Endothelial cell of umbilical vein (primary cell): ENCODE data around the gene SKOR2. TPM values are rescaled to one million over a fixed set of nuclear protein-coding genes. Genes with fewer than 3 reads are reported as not detected.
A peak's percentile ranks its signal among the peaks of the same experiment; 100 is the strongest.

Experiments
- BruUV-seq: library from RNA; stranded (reverse); fragments of 400-500 nt; replicated peaks from 2 replicates; lab custom pipeline; 2021; lab: Mats Ljungman, UMichigan
- CTCF ChIA-PET: fragments of 300-600, 350-600 bp; sonication (Branson Sonifier 250); formaldehyde crosslinking; loops from one replicate; lab custom pipeline; 2021; ENCODE audit warnings: antibody characterized with exemption, inconsistent platforms; lab: Charles Lee
- POLR2A ChIA-PET: fragments of 300-600, 350-600 bp; sonication (Branson Sonifier 250); formaldehyde crosslinking; loops from one replicate; lab custom pipeline; 2021; ENCODE audit warnings: antibody characterized with exemption, inconsistent platforms; lab: Charles Lee
- DNase-seq: peaks from one replicate; pipeline ENCODE4 v3.0.0-alpha.2; 2011; ENCODE audit warnings: low read depth, low spot score
- FAIRE-seq: peaks from 2 replicates; lab custom pipeline; 2011; peaks lifted over from hg19 to GRCh38; lab: Jason Lieb, UNC
- H2AFZ ChIP-seq: 2 replicates; pipeline ENCODE4 v1.6.0; 2012; ENCODE audit warnings: low read depth, low read length, control low read depth, inconsistent platforms
- H3K27ac ChIP-seq: 2 replicates; pipeline ENCODE4 v1.5.1; 2011; ENCODE audit warnings: low read depth, mild to moderate bottlenecking, control low read depth, low read length, moderate library complexity; ENCODE audit not compliant: insufficient read depth
- H3K27me3 ChIP-seq, 2 experiments: 2 replicates each; pipeline versions ENCODE4 v1.6.0 to v1.6.1; 2011; ENCODE audit warnings: low read length in 2 of 2, mixed read lengths in 1 of 2; ENCODE audit not compliant: control insufficient read depth in 2 of 2, insufficient read depth in 2 of 2
- H3K36me3 ChIP-seq, 2 experiments: 2 replicates in 1 of 2; 3 replicates in 1 of 2; pipeline ENCODE4 v1.5.1; 2011; ENCODE audit warnings: low read length in 2 of 2, mild to moderate bottlenecking in 1 of 2, moderate library complexity in 1 of 2; ENCODE audit not compliant: control insufficient read depth in 2 of 2, insufficient read depth in 2 of 2; ENCODE audit errors: extremely low read depth in 1 of 2
- H3K4me1 ChIP-seq: 3 replicates; pipeline ENCODE4 v1.5.1; 2011; ENCODE audit warnings: mild to moderate bottlenecking, low read length; ENCODE audit not compliant: control insufficient read depth, insufficient read depth; ENCODE audit errors: extremely low read depth
- H3K4me2 ChIP-seq: 2 replicates; pipeline ENCODE4 v1.6.1; 2011; ENCODE audit warnings: low read length, control low read depth, mixed read lengths; ENCODE audit not compliant: insufficient read depth
- H3K4me3 ChIP-seq, 3 experiments: fragments of 200-600 bp in 1 of 3; sonication (generic), shearing (Covaris generic) in 1 of 3; replicated peaks in 1 of 3; 2 replicates each; pipeline ENCODE4 v1.5.1; 2011 to 2016; ENCODE audit warnings: control low read depth in 3 of 3, low read length in 3 of 3, mild to moderate bottlenecking in 2 of 3, inconsistent platforms in 1 of 3, low read depth in 1 of 3, moderate library complexity in 1 of 3; ENCODE audit not compliant: insufficient read depth in 1 of 3
- H3K79me2 ChIP-seq: 2 replicates; pipeline ENCODE4 v1.6.0; 2012; ENCODE audit warnings: low read length, inconsistent platforms; ENCODE audit not compliant: control insufficient read depth, insufficient read depth
- H3K9ac ChIP-seq: replicated peaks from 2 replicates; pipeline ENCODE3; 2011; ENCODE audit warnings: low read length, control low read depth; ENCODE audit not compliant: insufficient read depth; ENCODE audit errors: extremely low read depth
- H3K9me1 ChIP-seq: replicated peaks from 3 replicates; pipeline ENCODE4 v1.6.0; 2011; ENCODE audit warnings: mild to moderate bottlenecking, low read length; ENCODE audit not compliant: control insufficient read depth, insufficient read depth; ENCODE audit errors: extremely low read depth
- H3K9me3 ChIP-seq: replicated peaks from 2 replicates; pipeline ENCODE4 v1.5.1; 2012; ENCODE audit warnings: low read length, inconsistent platforms; ENCODE audit not compliant: control insufficient read depth, insufficient read depth
- H4K20me1 ChIP-seq: replicated peaks from 2 replicates; pipeline ENCODE3; 2011; ENCODE audit warnings: mild to moderate bottlenecking, low read length; ENCODE audit not compliant: control insufficient read depth, insufficient read depth; ENCODE audit errors: extremely low read depth
- EZH2 ChIP-seq: IDR thresholded peaks from 2 replicates; pipeline ENCODE4 v1.6.1; 2012; ENCODE audit warnings: borderline replicate concordance, low read depth, mild to moderate bottlenecking, moderate library complexity, low read length, inconsistent platforms; ENCODE audit not compliant: severe bottlenecking
- FOS ChIP-seq: IDR thresholded peaks from 2 replicates; pipeline ENCODE4 v1.6.1; 2011; ENCODE audit warnings: mild to moderate bottlenecking, low read length, moderate library complexity, borderline replicate concordance; ENCODE audit not compliant: insufficient read depth
- dilution Hi-C: fragments of 300-500 bp; cut with MboI; formaldehyde crosslinking; loops from one replicate; pipeline ENCODE4 v1.15.0; 2019; ENCODE audit warnings: low sequenced_read_pairs; ENCODE audit not compliant: extremely low pct_ligation_motif_present
- intact Hi-C: fragments of 100-400 bp; cut with micrococcal nuclease; formaldehyde crosslinking; loops from one replicate; pipeline ENCODE4 v1.10.0; 2022
- polyA plus RNA-seq, 4 experiments: library from polyadenylated mRNA; depleted of rRNA in 3 of 4; stranded (reverse) in 3 of 4; unstranded in 1 of 4; fragments of >200 nt; gene quantifications; 2 replicates each; pipeline versions ENCODE4 v1.2.1 to v1.2.3, GENCODE V29; 2011 to 2012; ENCODE audit warnings: missing spikeins in 1 of 4
- total RNA-seq: library from RNA; stranded (reverse); gene quantifications from 2 replicates; pipeline ENCODE4 v1.2.3, GENCODE V29; 2021

Gene SKOR2
- total and polyA plus RNA-seq, 2 donors (not counting 3 experiments of a cell fraction or from before 2014, with no cell fraction given): not detected

DNA sequence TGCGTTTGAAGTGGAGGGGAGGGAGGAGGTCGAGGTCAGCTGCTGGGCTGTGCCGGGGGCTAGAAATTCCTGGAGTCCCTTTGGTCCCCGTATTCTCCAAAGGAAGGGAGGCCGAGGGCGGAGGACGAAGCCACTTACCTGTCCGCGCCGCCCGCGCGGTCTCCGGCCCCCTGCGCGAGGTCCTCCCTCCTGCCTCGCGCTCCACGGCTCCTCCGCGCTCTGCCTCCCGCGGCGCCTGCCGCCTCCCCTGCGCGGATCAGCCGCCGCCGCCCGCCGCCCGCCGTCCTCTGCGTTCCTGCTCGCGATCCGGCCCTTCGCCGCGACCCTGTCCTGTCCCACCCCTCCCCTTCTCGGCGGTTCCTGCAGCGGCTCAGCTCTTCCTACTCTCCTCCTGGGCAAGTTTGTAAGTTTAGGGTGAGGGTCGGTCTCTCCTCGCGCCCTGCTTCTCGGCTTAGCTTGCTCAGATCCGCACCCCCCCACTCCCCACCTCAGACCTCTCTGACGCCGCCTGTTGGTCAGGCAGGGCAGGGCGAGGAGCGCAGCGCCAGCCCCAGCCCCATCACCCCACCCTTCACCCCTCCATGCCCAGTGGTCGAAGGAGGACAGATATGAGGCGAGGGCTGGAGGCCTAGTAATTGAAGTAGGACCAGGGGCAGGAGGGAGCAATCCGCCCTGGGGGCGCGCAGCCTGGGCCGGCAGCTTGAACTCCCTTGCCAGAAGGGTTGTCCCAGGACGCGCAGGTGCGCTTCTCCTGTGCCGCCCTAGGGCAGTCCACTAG is 9.7 kb upstream of the SKOR2 start:
- POLR2A ChIA-PET: no interaction called here
- no peak for FAIRE-seq
- no peaks in the 10 kb centered on the region for H3K9me3 ChIP-seq

DNA sequence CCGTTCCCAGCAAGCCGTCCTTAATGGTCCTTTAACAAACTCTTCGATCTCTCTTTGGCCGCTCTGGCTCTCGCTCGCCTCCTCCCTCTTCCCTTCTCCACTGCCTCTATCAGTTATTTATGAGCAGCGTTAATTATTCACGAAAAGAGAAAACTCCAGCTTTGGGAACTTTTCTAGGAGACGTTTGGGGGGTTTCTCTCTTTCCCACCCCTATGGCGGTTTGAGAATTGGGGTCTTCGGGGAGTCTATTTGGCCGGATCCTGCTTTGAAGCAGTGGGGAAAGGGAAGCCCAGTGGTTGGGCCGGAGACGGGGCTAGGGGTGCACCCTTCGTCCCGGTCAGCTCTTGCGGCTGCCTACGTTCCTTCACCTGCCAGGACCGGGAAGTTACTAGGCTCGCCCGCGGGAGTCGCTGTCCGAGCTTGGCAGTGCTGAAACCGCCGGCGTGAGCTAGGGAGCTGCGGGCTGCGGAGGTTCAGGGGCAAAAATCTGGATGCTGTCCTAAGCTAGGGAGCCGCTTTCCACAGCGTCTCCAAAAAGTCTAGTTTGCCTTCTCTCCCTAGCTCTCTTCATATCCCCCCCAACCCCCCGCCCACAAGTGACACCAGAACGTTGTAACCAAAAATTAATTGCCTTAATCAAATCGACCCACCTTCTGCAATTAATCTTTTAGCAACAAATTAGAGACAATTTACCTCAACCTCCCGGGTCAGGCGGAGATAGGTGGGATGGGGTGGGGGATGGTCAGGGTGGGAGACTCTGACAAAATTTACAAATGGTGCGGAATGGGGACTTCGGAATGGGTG is 8.9 kb upstream of the SKOR2 start:
- H3K79me2 ChIP-seq: no peaks in the 10 kb centered on the region
- CTCF ChIA-PET: no interaction called here
- H2AFZ ChIP-seq: no peak overlapping the region
- H3K9me3 ChIP-seq: no peaks in the 10 kb centered on the region
- no peak overlapping the region for H3K27ac ChIP-seq
- TF ChIP-seq EZH2: no peak
- H3K9me1 ChIP-seq: no peaks in the 10 kb centered on the region
- no peak overlapping the region for H3K4me3 ChIP-seq
- no peaks in the 10 kb centered on the region for H3K36me3 ChIP-seq
- H3K9ac ChIP-seq: no peak overlapping the region
- no TSS peak for BruUV-seq
- no peaks in the 10 kb centered on the region for H4K20me1 ChIP-seq
- no peak overlapping the region for H3K4me2 ChIP-seq
- H3K4me1 ChIP-seq: no peaks in the 10 kb centered on the region
- POLR2A ChIA-PET: no interaction called here
- peaks cover 33 to 41% of the 10 kb centered on the region in 2 experiments for H3K27me3 ChIP-seq
- no peak for FAIRE-seq
- DNase-seq: peak; percentile 25
- intact Hi-C loops (no loop called here), dilution Hi-C loops (no loop called here)

More for the DNA sequence above, 9.7 kb upstream of the SKOR2 start:
- H3K27me3 ChIP-seq: peaks cover 33 to 39% of the 10 kb centered on the region in 2 experiments
- no peak overlapping the region for H3K9ac ChIP-seq
- H3K79me2 ChIP-seq: no peaks in the 10 kb centered on the region
- no peak overlapping the region for H3K4me2 ChIP-seq
- H3K36me3 ChIP-seq: no peaks in the 10 kb centered on the region
- no peak for TF ChIP-seq FOS
- no peak overlapping the region for H2AFZ ChIP-seq
- no peak for DNase-seq
- no TSS peak for BruUV-seq
- CTCF ChIA-PET: no interaction called here
- H3K4me3 ChIP-seq: no peak overlapping the region
- intact Hi-C loops: no loop called here
- H3K4me1 ChIP-seq: no peaks in the 10 kb centered on the region
- H4K20me1 ChIP-seq: no peaks in the 10 kb centered on the region
- dilution Hi-C loops: no loop called here
- H3K9me1 ChIP-seq: no peaks in the 10 kb centered on the region
- no peak overlapping the region for H3K27ac ChIP-seq
